GM18499 (cell line): ENCODE measurements around the gene FAM234B.
A peak's percentile ranks its signal among the peaks of the same experiment; 100 is the strongest.

Experiments used
- ATAC-seq: cut with Tn5 transposase; IDR thresholded peaks from one replicate; pipeline ENCODE4 v1.9.1; 2021; ENCODE audit warnings: moderate number of reproducible peaks; ENCODE audit not compliant: insufficient read depth, unreplicated experiment

The FAM234B gene

DNA sequence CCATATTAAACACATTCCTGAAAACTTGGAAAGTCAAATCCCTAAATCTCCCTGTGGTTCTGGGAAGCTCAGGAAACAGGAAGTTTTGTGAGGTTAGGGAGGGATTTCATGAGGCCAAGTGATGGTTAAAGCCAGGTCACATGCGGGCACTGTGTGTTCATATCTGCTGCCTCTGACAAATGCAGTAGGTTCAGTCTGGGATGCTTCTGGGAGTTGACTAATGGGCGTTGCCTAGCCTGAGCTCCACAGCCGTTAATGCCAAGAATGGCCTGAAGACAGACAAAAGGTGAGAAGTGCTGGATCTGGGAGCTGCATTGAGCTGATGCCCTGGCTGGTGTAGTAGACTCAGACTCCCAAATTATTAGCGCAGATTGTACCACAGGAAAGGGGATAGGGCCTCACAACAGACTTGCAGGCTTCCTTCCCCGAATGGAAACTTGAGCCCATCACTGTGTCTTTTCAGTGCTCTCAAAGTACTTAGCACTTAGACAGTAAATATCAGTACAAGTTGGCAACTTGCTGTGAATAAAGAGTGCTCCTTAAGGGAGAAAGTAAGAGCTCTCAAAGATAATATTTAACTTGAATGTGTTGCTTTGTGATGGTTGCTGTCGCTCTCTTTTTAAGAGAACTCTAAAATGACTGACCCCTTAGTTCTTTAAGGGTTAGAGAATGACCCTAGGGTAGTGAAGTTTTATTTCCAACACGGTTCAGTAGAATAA is 41.9 kb downstream of the FAM234B start:
- no peak for ATAC-seq

DNA sequence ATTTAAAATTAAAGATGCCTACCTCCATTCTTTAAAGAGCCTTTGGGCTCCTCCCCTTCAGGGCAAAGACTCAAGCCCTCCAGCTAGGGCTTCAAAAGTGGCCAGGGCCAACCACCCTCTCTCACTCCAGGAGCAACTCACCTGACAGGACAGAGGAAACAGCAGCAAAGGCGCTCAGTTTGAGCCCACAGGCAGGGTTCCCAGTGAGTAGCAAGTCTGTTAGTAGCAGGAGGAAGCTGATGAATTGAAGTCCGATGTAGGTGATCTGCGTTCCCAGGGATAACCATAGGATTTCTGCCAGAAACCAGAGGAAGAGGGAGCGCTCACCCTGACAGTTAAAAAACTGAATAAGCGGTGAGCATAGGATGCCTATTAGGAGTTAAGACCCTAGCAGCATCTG is 43.6 kb downstream of the FAM234B start:
- ATAC-seq = no peak

- no peak for ATAC-seq
Observed at GRCh38 chr12:13088496-13088895, 44.3 kb downstream of the FAM234B start.

- ATAC-seq = no peak
Observed at GRCh38 chr12:13090054-13090453, 45.9 kb downstream of the FAM234B start.

GRCh38 chr12:13091832-13092231 is 47.7 kb downstream of the FAM234B start:
- ATAC-seq = no peak

DNA sequence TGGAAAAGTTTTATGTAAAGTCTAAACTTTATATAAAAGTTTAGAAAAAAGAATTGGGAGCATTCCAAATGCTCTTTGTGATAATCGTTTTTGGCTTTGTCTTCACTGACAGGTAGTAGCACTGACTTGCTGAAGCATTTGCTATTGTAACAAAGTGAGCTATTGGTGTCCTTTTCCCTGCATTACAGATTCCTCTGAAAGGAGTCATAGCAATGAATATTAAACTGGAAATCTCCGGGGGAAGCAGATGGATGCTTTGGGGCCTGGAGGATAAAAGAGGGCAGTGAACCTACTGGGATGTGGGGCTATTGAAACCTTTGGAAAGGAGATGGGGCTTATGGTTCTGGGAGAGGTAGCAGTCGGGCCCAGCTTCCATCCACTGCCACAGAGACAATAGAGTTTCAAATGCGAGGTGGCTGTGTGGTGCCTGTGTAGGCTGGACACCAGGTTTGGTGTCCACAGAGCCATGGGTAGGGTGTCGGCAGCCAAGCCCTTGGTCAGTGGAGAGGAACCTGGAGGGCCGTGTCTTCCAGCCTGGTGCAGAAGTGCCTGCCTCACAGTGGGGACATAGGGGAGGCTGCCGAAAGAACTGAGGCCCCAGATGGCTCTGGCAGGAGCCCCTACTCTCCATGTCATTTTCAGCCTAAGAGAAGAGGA is 49.1 kb downstream of the FAM234B start:
- ATAC-seq = no peak

DNA sequence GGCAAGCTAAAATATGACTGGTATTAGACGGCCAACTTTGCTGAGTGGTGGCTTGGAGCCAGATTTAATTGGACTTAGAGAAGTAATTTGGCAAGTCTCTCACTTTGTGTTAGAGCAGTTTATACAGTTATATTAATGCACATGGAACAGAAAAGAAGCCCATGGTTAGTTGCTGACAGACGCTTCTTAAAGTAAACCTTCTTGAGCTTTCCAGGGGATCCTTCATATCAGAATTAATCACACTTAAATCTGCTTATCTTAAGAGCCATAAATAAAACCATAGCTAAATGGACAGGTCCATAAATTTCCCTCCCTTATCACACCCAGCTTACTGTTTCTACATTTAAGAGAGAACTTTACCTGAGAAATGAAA is 49.7 kb downstream of the FAM234B start:
- no peak for ATAC-seq

GRCh38 chr12:13094367-13094766 is 50.2 kb downstream of the FAM234B start:
- ATAC-seq = no peak

DNA sequence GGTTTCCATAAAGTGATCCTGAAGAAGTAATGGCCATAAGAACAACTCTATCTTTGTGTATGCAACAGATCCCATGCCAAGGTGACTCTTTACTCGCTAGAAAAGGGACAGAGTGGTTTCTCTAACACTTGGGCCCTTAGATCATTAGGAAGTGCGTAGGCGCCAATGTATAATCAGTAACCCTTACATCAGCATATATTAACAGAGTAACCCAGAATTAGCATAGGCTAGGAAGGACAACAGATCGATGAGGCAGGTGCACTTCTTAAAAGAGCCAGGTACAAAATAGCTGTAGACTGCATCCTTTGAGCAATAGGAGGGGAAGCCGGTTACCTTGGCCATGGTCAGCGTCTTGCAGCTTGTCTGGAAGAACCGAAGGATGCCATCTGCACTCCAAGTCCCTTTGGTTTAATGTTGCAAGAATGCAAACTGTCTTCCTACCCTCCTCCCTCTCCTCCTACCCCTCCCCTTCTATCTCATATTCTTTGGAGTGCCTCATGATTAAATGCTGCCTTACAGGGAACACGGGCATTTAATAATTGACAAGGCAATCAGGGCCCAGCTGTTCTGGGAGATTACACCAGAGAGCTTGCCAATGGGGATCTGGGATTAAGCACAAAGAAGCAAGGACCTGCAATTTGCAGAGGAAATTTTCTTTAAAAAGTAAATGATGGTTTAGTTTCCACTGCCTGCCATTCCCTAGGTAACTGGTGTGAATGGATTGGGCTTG is 51.2 kb downstream of the FAM234B start:
- ATAC-seq = no peak

- ATAC-seq = no peak
Observed at GRCh38 chr12:13097491-13098011, 53.4 kb downstream of the FAM234B start.

DNA sequence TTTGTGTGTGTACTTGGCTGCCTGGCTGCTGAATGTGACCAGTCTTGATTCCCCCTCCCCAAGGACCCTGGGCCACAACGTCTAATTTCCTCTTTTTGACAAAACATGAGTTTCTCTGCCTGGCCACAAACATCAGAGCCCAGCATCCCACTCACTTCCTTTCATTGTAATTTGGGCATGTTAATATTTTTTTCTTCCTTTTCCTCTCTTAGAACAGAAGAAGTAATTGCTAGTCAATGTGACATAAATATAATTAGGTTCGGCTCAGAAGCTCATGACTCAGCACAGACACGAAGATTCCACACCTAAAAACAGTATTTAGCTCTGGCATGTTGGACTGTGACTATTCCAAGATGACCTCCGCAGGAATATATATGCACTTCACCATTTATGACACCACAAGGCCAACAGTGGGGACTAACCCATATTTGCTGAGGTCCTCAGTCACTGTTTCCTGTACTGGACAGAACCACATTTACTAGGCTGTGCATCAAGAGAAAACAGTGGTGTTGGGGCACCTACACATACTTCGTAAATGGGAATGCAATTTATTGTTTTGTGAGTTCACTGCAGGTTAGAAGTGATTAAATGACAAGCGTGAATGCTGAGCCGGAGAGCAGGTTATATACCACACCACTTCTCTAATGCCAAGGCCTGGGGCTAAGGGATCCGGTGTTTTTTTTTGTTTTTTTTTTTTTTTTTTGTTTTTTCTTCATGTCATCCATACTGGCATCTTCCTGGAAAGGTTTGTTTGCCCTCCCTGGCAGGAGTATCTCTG is 55.1 kb downstream of the FAM234B start:
- ATAC-seq = no peak

- ATAC-seq = no peak
Observed at GRCh38 chr12:13099844-13100604, 55.8 kb downstream of the FAM234B start.

DNA sequence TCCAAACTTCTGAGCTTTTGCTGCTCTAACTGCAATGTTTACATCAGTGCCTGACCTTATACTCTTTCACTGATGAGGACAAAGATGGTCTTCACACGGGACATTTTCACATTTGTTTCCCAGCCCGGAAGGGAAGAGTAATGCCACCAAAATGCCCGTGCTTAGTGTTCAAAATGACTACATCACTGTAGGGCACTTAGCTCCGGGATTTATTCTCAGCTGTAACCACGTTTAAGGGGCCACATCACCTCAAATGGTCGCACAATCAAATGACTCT is 56.4 kb downstream of the FAM234B start:
- no peak for ATAC-seq

DNA sequence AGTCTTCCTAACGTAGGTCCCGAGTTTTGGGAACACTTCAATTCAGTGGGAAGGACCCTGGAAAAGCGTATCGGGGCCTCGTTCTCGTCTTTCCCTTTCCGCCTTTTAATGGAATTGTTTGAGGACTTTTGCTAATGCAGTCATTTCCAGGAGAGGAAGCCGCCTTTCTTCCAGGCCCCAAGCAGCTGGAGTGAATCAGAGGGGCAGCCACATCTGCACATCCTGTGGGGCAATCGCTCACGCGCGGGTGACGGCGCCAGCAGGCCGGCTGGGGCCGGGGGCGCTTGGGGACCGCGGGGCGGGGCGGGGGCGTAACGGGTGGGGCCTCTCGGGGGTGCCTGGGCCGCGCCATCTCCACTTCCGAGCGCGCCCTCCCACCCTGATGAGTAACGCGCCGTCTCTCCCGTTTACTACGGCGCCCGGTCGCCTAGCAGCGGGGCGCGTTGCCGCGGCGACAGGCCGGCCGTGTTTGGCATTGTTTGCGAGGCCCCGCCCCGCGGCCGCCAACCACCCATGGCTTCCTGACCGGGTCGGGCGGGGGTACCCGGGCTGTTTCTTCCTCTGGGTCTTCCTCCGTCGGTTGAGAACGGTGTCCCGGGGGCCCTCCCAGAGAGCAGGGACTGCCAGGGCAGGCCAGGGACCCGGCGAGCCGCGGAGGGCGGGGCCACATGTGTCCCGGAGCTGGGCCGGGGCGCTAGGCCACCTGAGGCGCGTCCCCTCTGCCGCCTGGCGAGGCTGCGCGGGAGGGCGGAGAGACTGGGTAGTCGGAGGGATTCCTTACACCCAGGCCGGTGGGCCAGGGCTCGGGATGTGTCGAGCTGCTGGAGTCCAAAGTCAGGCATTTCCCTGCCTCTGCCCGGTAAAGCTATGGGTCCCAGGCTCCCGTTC is 56.9 kb downstream of the FAM234B start:
- peak; percentile 45 for ATAC-seq

GRCh38 chr12:13101821-13102375 is 57.7 kb downstream of the FAM234B start:
- no peak for ATAC-seq

DNA sequence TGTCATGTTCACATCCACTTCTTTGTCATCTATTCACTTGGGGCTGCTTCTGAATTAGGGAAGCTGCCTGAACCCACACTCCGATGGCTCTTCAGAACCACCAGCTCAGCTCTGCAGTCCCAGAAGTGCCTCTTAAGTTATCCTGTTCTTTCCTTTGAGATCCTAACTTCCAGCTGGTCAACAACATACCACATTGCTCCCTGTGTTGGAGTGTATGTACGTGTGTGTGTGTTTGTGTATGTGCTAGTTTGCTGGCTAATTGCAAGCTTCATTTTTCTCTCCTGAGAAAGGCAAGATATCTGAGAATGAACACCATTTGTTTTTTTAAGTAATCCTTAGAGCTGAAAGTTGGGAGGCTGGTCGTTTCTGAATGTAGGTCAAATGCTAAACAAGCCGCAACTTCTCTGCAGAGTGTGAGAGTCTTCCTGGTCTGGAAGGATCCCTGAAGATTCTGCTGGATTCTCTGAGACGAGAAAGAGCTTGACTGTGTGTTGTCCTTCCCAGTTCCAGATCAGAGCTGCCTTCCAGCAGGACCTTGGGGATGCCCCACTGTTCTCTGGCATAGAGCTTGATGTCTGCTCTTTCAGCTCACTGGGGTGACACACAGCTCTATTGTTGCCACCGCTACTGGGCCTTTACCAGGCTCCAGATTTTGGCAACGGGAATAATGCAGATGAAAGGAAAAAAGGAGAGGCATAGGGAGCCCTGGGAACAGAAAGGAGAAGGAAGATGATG is 58.4 kb downstream of the FAM234B start:
- no peak for ATAC-seq

DNA sequence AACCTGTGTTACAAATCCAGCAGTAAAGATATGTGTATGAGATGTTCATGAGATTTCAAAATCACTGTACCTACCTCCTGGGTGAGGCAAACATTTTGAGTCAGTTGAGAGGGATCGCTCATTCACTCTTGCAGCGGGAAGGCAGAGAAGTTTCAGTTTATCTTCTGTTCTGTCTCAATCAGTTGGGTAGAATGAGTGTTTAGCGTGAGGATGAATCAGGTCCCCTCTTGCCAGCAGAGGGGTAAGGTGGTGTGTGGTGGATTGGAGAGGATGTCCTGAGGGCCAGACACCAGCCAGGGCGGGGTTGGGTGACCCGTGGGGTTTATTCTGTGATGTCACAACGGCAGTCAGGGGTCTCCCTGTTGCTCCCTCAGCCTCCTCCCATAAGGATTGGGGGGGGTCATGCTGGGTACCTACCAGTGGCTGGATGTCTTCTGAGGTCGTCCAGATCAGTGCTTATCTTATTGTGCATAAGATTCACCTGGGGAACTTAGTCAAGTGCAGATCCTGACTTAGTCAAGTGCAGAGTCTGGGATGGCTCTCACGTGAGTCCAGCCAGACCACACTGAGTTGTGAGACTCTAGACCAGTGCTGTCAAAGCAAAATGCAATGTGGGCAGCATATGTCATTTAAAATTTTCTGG is 59.3 kb downstream of the FAM234B start, which contains the start of gene GSG1:
TSS of gene GSG1 (minus strand) at position 277 of the 643 bp plus-strand sequence. CDS start at position 122, 155 bp downstream.
- no peak for ATAC-seq
